Progenitor cell of endocrine pancreas (in vitro differentiated cells): Measurements from ENCODE around the gene KRTAP1-5. TPM values are rescaled to one million over a fixed set of nuclear protein-coding genes. Genes with fewer than 3 reads are reported as not detected.
"Not testable (repeated sequence)": the region's sequence is repeated elsewhere in the genome, so short reads cannot be mapped to it uniquely, and the experiment has no call there.

ENCODE experiments used
- DNase-seq: peaks from one replicate; pipeline ENCODE4 v3.0.0; 2021; ENCODE audit warnings: low spot score; ENCODE audit not compliant: unreplicated experiment
- H3K27ac Mint-ChIP-seq: 2 replicates; pipeline ENCODE4 v1.8.0; 2021; ENCODE audit warnings: mild to moderate bottlenecking, moderate library complexity, mixed read lengths
- H3K27me3 Mint-ChIP-seq: 2 replicates; pipeline ENCODE4 v1.8.0; 2021; ENCODE audit warnings: mixed read lengths
- H3K36me3 Mint-ChIP-seq: 2 replicates; pipeline ENCODE4 v1.8.0; 2022; ENCODE audit warnings: mixed read lengths; ENCODE audit not compliant: insufficient read depth
- H3K4me1 Mint-ChIP-seq: 2 replicates; pipeline ENCODE4 v1.8.0; 2021; ENCODE audit warnings: low read depth, mixed read lengths
- H3K4me3 Mint-ChIP-seq: 2 replicates; pipeline ENCODE4 v1.8.0; 2021; ENCODE audit warnings: low read depth, mild to moderate bottlenecking, moderate library complexity, mixed read lengths
- H3K9me3 Mint-ChIP-seq: 2 replicates; pipeline ENCODE4 v1.8.0; 2021; ENCODE audit warnings: low read depth, mixed read lengths
- CTCF ChIP-seq: fragments of 200-600 bp; sonication (generic); IDR thresholded peaks from one replicate; pipeline ENCODE4 v1.5.0; 2021; ENCODE audit warnings: antibody characterized with exemption, mild to moderate bottlenecking; ENCODE audit not compliant: unreplicated experiment
- total RNA-seq: library from RNA; stranded (reverse); gene quantifications from 2 replicates; pipeline ENCODE4 v1.2.1, GENCODE V29; 2021

The KRTAP1-5 gene
- total RNA-seq, 1 donor from 2014 or later, result not detected

- H3K27ac Mint-ChIP-seq, result no peak overlapping the region
- no peaks in the 10 kb centered on the region for H3K27me3 Mint-ChIP-seq
- peaks cover 15% of the 10 kb centered on the region for H3K9me3 Mint-ChIP-seq
- no peak overlapping the region for H3K4me3 Mint-ChIP-seq
- peaks cover 2% of the 10 kb centered on the region for H3K36me3 Mint-ChIP-seq
- H3K4me1 Mint-ChIP-seq, result peaks cover 8% of the 10 kb centered on the region
- DNase-seq, result no peak
- no peak for TF ChIP-seq CTCF
Observed at GRCh38 chr17:41057547-41057946, 30.5 kb upstream of the KRTAP1-5 start.

GRCh38 chr17:41055130-41055529, 28.1 kb upstream of the KRTAP1-5 start, which contains the start of gene KRTAP2-2:
KRTAP2-2 (minus strand) TSS chr17:41055230; CDS start chr17:41055211, 19 bp downstream.
- peaks cover 17% of the 10 kb centered on the region for H3K9me3 Mint-ChIP-seq
- H3K4me1 Mint-ChIP-seq, result not testable (repeated sequence)

GRCh38 chr17:41054556-41054955, 27.5 kb upstream of the KRTAP1-5 start:
- H3K27ac Mint-ChIP-seq, H3K27me3 Mint-ChIP-seq, H3K4me3 Mint-ChIP-seq, H3K4me1 Mint-ChIP-seq, DNase-seq, H3K36me3 Mint-ChIP-seq: not testable (repeated sequence)
- peaks cover 17% of the 10 kb centered on the region for H3K9me3 Mint-ChIP-seq

More at GRCh38 chr17:41055130-41055529, 28.1 kb upstream of the KRTAP1-5 start, which contains the start of gene KRTAP2-2:
- not testable (repeated sequence) for H3K4me3 Mint-ChIP-seq, H3K27me3 Mint-ChIP-seq, H3K36me3 Mint-ChIP-seq, DNase-seq, H3K27ac Mint-ChIP-seq

GRCh38 chr17:41054025-41054424, 27.0 kb upstream of the KRTAP1-5 start:
- DNase-seq, result no peak
- TF ChIP-seq CTCF, result no peak

GRCh38 chr17:41052566-41052965, 25.6 kb upstream of the KRTAP1-5 start:
- H3K9me3 Mint-ChIP-seq, result peaks cover 17% of the 10 kb centered on the region
- DNase-seq, result no peak
- no peak overlapping the region for H3K27ac Mint-ChIP-seq
- H3K27me3 Mint-ChIP-seq, result no peaks in the 10 kb centered on the region
- H3K4me1 Mint-ChIP-seq, result peaks cover 2% of the 10 kb centered on the region
- H3K4me3 Mint-ChIP-seq, result no peak overlapping the region
- no peak for TF ChIP-seq CTCF
- H3K36me3 Mint-ChIP-seq, result peaks cover 2% of the 10 kb centered on the region

More at GRCh38 chr17:41054025-41054424, 27.0 kb upstream of the KRTAP1-5 start:
- Mint-ChIP-seq H3K36me3 (peaks cover 2% of the 10 kb centered on the region), H3K27me3 (no peaks in the 10 kb centered on the region), H3K9me3 (peaks cover 17% of the 10 kb centered on the region), H3K4me1 (no peaks in the 10 kb centered on the region), H3K4me3 (no peak overlapping the region), H3K27ac (no peak overlapping the region)

- DNase-seq, result no peak
- Mint-ChIP-seq H3K27me3 (no peaks in the 10 kb centered on the region), H3K4me1 (peaks cover 2% of the 10 kb centered on the region), H3K36me3 (peaks cover 2% of the 10 kb centered on the region), H3K27ac (no peak overlapping the region), H3K4me3 (no peak overlapping the region), H3K9me3 (peaks cover 11% of the 10 kb centered on the region)
- TF ChIP-seq CTCF, result no peak
Observed at GRCh38 chr17:41049110-41049509, 22.1 kb upstream of the KRTAP1-5 start.
